Inferior parietal cortex (tissue), 1 donor: ENCODE measurements around the gene OBI1.
A peak's percentile ranks its signal among the peaks of the same experiment; 100 is the strongest.

Experiments
- DNase-seq: peaks from one replicate; pipeline ENCODE4 v3.0.0-alpha.2; 2016; ENCODE audit errors: extremely low spot score

The OBI1 gene, protein sequence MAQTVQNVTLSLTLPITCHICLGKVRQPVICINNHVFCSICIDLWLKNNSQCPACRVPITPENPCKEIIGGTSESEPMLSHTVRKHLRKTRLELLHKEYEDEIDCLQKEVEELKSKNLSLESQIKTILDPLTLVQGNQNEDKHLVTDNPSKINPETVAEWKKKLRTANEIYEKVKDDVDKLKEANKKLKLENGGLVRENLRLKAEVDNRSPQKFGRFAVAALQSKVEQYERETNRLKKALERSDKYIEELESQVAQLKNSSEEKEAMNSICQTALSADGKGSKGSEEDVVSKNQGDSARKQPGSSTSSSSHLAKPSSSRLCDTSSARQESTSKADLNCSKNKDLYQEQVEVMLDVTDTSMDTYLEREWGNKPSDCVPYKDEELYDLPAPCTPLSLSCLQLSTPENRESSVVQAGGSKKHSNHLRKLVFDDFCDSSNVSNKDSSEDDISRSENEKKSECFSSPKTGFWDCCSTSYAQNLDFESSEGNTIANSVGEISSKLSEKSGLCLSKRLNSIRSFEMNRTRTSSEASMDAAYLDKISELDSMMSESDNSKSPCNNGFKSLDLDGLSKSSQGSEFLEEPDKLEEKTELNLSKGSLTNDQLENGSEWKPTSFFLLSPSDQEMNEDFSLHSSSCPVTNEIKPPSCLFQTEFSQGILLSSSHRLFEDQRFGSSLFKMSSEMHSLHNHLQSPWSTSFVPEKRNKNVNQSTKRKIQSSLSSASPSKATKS

DNA sequence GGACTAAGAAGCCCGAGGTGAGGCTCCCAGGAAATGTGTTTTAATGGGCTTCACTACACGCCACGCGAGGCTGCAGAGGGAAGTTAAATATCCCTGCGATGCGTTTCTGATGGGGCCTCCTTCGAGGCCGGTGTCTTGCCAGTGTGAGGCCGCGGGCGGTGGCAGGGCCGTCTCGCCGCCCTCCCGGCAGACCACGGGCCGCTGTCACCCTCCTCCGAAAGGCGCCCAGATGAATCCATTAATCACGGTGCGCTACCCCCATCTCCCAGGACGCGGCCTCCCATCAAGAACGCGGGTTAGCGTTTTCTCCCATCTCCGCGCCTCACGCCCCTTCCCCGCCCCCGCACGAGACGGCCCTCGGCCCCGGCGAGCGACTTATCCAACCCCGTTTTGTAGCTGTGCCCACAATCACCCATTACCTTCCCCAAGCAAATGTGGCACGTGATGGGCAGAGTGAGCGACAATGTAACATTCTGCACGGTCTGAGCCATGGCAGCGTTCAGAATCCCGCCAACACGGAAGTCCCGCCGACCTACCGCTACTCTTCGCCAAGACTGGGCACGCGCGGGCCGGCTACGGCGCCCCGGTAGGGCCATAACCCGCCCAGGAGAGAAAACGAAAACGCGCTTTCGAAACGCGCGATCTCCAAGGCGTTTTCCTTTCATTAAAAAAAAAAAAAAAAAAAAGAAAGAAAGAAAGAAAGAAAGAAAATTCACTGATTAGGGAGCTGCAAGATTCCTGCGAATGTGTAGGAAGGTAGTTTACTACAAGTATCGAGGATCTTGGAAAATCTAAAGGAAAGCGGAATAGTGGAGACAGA lies at the start of gene OBI1:
OBI1 (minus strand) TSS at position 526 of the 820 bp plus-strand sequence; CDS start at position 491, 35 bp downstream.
- peak; percentile 92 for DNase-seq

DNA sequence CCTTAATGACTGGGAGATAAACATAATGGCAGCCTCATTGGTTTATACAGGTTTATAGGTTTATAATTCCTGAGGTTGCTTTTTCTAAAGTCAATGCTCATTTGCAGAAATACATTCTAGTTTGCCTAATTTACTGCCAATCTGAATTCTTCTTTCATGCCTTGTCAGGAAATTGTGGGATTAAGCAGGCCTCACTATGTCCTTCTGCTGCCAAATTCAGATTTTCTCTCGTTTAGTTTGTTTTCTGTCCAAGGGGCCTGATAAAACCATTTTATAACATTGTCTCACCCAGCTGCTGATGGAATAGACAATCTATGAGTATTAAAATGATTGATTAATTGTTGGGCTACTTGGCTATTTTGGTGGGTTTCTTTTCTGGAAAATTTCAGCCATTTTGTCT lies 42.4 kb upstream of the OBI1 start:
- DNase-seq: no peak

DNA sequence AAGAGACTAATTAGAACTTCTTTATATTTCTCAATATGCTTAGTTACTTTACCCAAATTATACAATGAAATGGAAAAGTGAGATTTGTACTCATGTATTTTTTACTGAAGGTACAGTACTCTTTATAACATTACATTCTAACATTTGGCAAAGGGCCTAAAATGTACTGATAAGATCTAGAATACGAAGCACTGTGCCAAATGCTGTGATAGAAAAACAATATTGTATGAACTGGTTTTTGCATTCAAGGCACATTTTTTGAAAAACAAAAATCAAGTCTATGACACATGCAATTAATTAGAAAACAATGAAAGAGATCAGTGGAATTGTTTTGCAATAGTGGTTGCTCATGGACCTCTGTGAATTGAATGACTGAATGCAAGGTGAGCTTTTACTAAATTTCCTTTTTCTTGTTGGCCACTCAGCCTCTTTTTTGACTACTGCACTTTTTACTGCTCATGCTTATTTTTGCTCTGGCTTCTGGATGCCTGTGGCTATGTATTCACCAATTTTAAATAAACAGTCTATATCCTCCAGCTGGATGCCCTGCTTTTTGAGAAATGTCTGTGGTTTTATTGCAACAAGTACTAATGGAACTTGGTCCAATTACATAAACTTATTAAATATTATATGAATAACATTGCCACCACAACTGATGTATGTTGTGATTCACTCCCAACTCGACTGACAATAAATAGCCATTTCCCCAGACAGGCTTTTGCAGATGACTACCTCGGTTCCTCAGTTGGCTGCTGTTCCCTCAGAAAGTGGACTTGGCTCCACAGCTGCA lies 41.4 kb upstream of the OBI1 start:
- DNase-seq: no peak

DNA sequence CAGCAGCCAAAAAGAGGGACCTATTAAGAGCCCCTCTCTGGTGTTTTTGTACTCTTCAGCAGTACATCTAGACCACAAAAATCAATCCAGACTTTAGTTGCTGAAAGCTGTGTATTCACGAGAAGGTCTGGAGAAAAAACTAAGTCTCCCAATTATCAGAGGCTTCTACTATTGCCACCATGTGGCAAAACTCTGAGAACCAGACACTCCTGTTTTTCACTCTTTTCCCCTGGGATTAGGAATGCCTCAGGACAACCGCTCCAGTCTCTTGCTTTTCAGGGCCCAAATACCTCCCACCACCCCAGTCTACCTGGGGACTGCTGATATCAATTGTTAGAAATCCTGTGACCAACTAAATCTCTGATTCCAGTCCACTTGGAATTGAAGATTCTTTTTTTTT lies 30.1 kb upstream of the OBI1 start:
- DNase-seq: peak; percentile 10

DNA sequence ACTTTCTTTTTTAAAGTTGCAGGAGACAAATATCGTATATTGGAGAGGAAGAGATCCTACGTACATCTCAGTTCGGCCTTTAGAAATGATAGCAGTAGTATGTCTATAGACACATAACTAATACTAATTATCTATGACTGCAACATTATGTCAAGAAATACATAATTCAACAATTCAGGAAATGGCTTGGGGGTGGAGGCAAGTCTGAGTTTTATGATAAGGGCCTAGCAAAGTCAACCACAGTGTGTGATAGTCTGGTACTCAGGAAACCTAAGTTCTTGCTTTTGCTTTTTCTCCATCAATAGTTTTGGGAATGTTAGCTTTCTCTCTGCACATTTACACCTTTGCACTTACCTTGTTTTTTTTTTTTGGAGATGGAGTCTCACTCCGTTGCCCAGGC lies 27.5 kb upstream of the OBI1 start:
- no peak for DNase-seq

DNA sequence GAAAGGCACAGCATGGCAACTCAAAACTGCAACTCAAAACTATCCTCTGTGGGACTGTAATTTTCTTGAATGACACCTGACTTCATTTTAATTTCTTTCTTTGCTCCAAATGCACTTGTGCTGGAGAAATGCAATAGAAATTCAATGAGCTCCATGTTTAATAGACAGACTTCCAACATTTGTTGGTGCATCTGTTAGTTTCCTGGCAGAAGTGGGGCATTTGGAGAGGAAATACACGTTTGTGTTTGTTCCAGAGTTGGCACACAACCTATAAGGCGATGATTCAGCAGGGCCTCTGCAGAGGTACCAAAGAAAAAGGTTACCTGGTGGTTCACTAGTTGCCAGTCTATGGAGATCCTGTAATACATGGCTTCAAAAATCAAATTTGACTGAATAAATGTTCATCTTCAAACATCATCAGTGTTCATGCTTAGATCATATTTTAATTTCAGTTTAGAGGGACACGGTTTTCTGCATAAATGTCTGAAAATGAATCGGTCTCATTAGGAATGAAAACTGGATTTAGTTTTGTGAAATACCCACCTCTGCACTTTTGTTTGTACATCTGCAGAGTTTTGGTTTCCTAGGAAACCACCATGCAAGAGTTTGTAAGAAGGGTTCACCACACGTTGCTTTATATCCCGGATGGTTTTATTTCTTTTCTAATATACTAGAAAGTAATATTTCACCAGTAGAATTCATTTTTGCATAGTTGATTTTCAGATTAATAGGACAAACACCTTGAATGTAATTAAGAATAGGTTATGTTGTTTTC lies 21.8 kb upstream of the OBI1 start:
- no peak for DNase-seq

DNA sequence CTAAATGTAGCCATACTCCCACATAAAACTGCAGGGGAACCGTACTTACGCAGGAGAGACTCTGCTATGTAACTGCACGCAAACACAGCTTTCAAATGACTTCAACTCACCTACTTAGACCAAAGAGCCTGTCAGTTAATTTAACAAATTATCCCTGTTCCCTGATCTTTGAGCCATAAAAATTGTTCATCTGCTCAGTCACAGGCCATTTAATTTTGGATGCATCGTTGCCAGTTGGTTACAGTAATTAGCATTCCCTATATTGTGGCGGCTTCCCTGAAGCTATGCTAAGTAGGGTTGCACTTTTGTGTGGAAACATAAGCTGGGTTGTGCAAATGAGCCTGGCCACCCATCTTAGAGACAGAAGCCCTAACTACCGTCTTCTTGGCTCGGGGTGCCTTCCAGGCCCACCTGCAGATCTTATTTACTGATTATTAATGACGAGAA lies 21.2 kb upstream of the OBI1 start:
- DNase-seq: no peak

DNA sequence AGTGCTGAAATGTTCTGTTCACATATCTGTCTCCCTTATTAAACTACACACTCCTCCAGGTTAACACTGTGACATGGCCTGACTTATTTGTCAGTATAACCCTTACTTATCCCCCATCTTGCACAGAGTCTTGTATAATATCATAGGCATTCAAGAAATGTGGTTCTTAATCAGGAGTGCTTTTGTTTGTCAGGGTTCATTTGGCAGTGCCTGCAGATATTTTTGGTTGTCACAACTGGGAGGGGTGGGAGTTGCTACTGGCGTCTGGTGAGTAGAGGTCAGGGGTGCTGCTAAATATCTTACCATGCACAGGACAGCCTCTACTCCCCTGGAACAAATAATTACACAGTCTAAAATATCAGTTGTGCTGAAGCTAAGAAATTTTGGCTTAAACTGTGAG lies 20.4 kb upstream of the OBI1 start:
- no peak for DNase-seq

DNA sequence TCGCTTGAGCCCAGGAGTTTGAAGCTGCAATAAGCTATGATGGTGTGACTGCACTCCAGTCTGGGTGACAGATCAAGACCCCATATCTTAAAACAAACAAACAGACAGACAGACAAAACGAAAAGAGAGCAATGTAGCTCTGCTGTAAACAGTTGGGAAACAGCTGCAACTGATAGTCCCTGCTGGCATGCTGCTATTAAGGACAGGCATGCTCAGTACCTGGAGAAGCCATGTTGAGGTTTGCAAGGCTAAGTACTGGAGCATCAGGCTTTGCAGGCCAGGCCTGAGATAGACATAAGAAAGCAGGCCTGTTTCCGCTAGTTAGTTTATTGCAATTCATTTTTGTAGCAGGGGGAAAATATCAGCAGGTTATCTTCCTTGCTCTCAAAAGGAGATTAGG lies 16.2 kb upstream of the OBI1 start:
- no peak for DNase-seq

DNA sequence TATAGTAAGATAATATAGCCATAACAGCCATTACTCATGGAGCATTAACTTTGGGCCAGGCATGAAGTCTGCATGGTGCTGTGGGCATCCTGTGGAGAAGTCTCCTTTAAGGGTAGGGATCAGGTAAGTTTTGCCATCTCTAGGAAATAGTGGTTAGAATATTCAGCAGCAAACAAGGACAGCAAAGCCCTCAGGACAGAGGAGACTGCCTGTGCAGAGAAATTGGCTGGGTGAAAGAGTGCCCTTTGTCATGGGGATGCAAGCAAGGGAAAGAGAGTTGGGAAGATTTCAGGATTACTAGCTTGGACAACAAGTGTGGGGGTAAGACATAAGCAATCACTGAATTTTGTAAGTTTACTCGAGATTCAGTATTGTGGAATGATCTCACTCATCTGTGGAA lies 15.7 kb upstream of the OBI1 start:
- no peak for DNase-seq

DNA sequence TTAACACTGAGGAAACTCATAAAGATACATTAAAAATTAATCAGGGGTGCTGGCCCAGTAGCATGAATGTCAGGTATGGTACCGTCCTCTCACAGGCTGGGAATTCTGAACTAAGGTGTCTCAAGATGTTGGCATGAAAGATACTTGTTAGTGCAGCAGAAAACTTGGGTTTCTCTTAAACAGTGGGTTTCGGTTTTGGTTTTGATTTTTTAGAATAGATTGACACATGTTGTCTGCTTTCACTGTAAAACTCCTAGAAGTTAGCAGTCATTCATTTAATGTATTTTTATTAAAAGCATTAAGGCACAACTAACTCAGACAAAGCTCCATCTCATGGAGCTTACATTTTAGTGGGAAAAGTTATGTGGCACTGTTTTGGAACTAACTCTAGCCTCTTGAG lies 3.5 kb upstream of the OBI1 start:
- no peak for DNase-seq

DNA sequence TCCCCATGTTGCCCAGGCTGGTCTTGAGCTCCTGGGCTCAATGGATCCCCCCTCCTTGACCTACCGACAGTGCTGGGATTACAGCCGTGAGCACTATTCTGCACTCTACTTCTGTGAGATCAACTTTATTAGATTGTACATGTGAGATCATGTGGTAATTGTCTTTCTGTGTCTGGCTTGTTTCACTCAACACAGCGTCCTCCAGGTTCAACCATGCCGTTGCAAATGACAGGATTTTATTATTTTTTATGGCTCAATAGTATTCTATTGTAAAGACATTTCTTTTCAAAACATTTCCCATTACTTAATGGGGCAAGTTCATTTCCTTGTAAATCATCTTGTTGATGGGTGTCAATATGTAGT lies 1.5 kb upstream of the OBI1 start:
- no peak for DNase-seq

DNA sequence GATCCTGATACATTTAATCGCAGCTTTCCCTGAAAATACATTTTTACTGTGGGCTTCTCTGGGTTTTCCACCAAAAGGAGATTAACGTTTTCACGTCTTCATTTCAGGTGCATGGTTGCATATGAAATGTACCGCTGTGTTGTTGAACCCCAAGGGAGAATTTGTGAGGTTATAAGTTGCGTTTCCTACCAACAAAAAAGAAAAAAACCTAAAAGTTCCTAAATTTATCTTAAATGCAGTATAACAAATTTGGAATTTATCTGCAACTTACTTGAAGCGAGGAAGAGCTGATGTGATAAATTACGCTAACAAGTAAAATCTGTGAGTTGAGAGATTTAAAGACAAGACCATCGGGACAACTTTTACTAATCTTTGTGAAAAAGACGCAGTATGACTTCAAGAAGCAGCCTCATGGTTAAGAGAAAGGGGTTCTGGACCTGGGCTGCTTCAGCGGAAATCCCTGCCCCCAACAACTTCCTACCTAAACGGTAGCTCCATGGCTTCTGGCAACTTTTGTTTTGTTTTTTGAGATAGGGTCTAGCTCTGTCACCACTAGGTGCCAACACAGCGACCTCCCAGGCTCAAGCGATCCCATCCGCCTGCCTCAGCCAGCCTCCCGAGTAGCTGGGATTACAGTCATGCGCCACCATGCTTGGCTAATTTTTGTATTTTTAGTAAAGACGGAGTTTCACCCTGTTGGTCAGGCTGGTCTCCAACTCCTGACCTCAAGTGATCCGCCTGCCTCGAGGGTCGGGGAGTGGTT lies 958 bp upstream of the OBI1 start:
- no peak for DNase-seq

DNA sequence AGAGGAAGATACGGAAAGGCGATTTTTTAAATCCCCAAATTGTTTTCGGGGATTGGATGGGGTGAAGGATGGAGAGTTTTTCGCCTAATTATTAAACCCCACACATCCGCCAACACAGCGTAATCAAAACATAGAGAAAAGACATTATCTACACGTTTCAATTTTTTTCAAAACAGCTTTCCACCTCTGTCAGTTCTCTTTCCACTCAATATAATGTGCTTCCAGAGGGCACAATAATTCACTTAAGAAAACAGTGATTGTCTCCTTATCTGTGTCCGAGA lies 435 bp upstream of the OBI1 start:
- peak; percentile 51 for DNase-seq

DNA sequence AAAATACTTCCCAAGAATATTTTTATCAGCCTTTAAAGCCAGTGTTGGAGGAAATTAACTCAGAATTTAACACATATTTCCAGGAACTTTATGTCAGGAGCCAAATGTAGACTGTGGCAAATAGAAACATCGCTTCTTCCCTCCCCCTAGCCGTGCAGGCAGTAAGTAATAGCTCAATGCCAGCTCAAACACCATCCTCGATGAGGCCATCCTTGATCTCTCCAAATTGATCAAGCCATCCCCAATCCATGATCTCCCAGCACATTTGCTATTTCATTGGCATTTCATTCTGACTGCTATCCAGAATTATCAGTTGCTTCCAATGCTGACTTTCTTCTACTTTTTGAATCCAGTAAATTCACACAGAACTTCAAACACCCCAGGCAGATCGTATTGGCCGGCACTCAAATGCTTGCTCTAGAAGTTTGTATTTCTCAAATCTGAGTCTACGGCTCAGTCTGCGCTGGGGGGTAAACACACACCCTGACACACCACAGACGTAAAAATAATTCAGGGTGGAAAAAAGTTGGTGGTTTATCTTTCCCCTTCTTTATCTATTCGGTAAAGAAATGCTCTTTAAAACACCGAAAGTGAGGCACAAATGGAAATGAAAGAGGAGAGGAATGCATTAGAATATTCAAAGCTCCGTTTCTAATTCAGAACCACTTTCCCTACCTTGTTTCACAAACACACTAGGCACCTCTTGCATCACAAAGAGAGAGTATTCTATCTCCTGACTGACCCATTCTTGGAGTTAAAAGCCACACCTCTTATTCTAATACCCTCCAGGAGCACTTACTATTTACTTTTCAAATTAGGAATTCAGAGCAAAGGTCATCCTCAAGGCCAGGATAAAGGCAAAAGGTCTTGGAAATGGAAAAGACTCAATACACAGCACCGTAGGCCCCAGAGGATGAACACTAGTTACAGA lies 991 bp downstream of the OBI1 start:
- DNase-seq: no peak

DNA sequence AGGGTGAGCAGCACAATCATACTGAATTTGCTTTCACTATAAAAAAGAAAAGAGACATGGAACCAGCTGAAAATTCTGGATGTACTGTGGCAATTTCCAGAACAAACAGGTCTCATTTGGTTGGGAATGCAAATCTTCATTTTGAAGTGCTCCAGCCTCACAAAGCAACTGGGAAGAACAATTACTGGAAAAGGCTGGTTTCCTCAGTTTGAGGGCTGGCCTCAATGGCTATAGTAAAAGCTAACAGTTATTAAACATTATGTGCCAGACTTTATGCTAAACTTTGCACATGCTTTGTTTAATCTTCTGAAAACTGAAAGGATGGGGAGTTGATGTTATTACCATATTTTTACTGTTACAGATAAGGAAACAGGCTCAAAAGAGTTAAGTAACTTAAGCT lies 3.0 kb downstream of the OBI1 start:
- DNase-seq: no peak

DNA sequence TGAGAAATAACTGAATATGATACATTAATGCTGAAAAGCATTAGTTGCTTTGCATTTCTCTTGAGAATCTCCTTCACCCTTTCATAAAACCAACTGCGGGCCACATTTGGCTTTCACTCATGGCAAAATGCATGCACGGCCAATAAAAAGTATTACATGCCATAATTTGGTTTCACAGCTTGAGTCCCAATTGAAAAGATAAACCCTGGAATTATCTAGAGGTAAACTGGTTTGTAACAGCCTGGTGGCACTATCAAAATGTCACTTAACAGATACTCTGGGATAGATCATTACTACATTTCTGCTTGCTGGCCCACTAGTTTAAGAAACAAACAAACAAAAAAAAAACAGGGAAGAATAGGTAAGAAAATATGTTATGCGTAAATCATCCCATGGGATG lies 3.9 kb downstream of the OBI1 start:
- DNase-seq: no peak

DNA sequence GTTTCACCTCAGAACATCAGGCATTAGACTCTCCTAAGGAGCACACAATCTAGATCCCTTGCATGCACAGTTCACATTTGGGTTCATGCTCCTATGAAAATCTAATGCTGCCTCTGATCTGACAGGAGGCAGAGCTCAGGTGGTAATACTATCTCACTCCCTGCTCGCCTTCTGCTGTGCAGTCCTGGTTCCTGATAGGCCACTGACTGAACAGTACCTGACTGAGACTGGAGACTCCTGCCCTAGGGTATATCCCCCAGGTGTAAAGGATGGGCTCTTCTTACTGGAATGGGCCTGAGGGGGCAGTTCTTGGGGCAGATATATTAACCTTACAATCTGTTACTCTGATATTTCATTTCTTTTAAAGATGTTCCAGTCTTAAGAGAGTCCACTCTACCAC lies 6.3 kb downstream of the OBI1 start:
- DNase-seq: no peak

DNA sequence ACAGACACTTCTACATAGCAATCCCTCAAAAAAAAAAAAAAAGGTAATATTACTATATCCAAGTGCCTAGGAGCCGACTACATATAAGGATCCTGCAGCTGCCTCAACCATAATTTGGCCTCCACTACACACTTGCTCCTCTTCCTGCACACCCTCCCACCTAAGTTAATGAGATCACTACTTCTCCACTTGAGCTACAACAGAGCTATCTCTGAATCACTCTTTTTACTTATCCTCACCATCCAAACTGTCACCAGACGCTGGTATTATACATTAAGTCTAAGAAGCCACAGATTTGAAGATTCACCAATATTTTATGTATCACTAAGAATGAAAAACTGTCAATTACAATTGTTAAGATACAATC lies 8.3 kb downstream of the OBI1 start:
- no peak for DNase-seq
